Endothelial cell of umbilical vein (primary cell): ENCODE measurements around the gene SLC12A7. TPM values are rescaled to one million over a fixed set of nuclear protein-coding genes. Genes with fewer than 3 reads are reported as not detected.

Experiments used
- BruUV-seq: library from RNA; stranded (reverse); fragments of 400-500 nt; replicated peaks from 2 replicates; lab custom pipeline; 2021; lab: Mats Ljungman, UMichigan
- CTCF ChIA-PET: fragments of 300-600, 350-600 bp; sonication (Branson Sonifier 250); formaldehyde crosslinking; loops from one replicate; lab custom pipeline; 2021; ENCODE audit warnings: antibody characterized with exemption, inconsistent platforms; lab: Charles Lee
- POLR2A ChIA-PET: fragments of 300-600, 350-600 bp; sonication (Branson Sonifier 250); formaldehyde crosslinking; loops from one replicate; lab custom pipeline; 2021; ENCODE audit warnings: antibody characterized with exemption, inconsistent platforms; lab: Charles Lee
- DNase-seq: peaks from one replicate; pipeline ENCODE4 v3.0.0-alpha.2; 2011; ENCODE audit warnings: low read depth, low spot score
- FAIRE-seq: peaks from 2 replicates; lab custom pipeline; 2011; peaks lifted over from hg19 to GRCh38; lab: Jason Lieb, UNC
- H2AFZ ChIP-seq: 2 replicates; pipeline ENCODE4 v1.6.0; 2012; ENCODE audit warnings: low read depth, low read length, control low read depth, inconsistent platforms
- H3K27ac ChIP-seq: 2 replicates; pipeline ENCODE4 v1.5.1; 2011; ENCODE audit warnings: low read depth, mild to moderate bottlenecking, control low read depth, low read length, moderate library complexity; ENCODE audit not compliant: insufficient read depth
- H3K27me3 ChIP-seq, 2 experiments: 2 replicates each; pipeline versions ENCODE4 v1.6.0 to v1.6.1; 2011; ENCODE audit warnings: low read length in 2 of 2, mixed read lengths in 1 of 2; ENCODE audit not compliant: control insufficient read depth in 2 of 2, insufficient read depth in 2 of 2
- H3K36me3 ChIP-seq, 2 experiments: 2 replicates in 1 of 2; 3 replicates in 1 of 2; pipeline ENCODE4 v1.5.1; 2011; ENCODE audit warnings: low read length in 2 of 2, mild to moderate bottlenecking in 1 of 2, moderate library complexity in 1 of 2; ENCODE audit not compliant: control insufficient read depth in 2 of 2, insufficient read depth in 2 of 2; ENCODE audit errors: extremely low read depth in 1 of 2
- H3K4me1 ChIP-seq: 3 replicates; pipeline ENCODE4 v1.5.1; 2011; ENCODE audit warnings: mild to moderate bottlenecking, low read length; ENCODE audit not compliant: control insufficient read depth, insufficient read depth; ENCODE audit errors: extremely low read depth
- H3K4me2 ChIP-seq: 2 replicates; pipeline ENCODE4 v1.6.1; 2011; ENCODE audit warnings: low read length, control low read depth, mixed read lengths; ENCODE audit not compliant: insufficient read depth
- H3K4me3 ChIP-seq, 3 experiments: fragments of 200-600 bp in 1 of 3; sonication (generic), shearing (Covaris generic) in 1 of 3; replicated peaks in 1 of 3; 2 replicates each; pipeline ENCODE4 v1.5.1; 2011 to 2016; ENCODE audit warnings: control low read depth in 3 of 3, low read length in 3 of 3, mild to moderate bottlenecking in 2 of 3, inconsistent platforms in 1 of 3, low read depth in 1 of 3, moderate library complexity in 1 of 3; ENCODE audit not compliant: insufficient read depth in 1 of 3
- H3K79me2 ChIP-seq: 2 replicates; pipeline ENCODE4 v1.6.0; 2012; ENCODE audit warnings: low read length, inconsistent platforms; ENCODE audit not compliant: control insufficient read depth, insufficient read depth
- H3K9ac ChIP-seq: replicated peaks from 2 replicates; pipeline ENCODE3; 2011; ENCODE audit warnings: low read length, control low read depth; ENCODE audit not compliant: insufficient read depth; ENCODE audit errors: extremely low read depth
- H3K9me1 ChIP-seq: replicated peaks from 3 replicates; pipeline ENCODE4 v1.6.0; 2011; ENCODE audit warnings: mild to moderate bottlenecking, low read length; ENCODE audit not compliant: control insufficient read depth, insufficient read depth; ENCODE audit errors: extremely low read depth
- H3K9me3 ChIP-seq: replicated peaks from 2 replicates; pipeline ENCODE4 v1.5.1; 2012; ENCODE audit warnings: low read length, inconsistent platforms; ENCODE audit not compliant: control insufficient read depth, insufficient read depth
- H4K20me1 ChIP-seq: replicated peaks from 2 replicates; pipeline ENCODE3; 2011; ENCODE audit warnings: mild to moderate bottlenecking, low read length; ENCODE audit not compliant: control insufficient read depth, insufficient read depth; ENCODE audit errors: extremely low read depth
- EZH2 ChIP-seq: IDR thresholded peaks from 2 replicates; pipeline ENCODE4 v1.6.1; 2012; ENCODE audit warnings: borderline replicate concordance, low read depth, mild to moderate bottlenecking, moderate library complexity, low read length, inconsistent platforms; ENCODE audit not compliant: severe bottlenecking
- JUN ChIP-seq: IDR thresholded peaks from 2 replicates; pipeline ENCODE4 v1.6.1; 2011; ENCODE audit warnings: borderline replicate concordance, low read depth; ENCODE audit not compliant: insufficient read length, insufficient read depth
- MAX ChIP-seq: IDR thresholded peaks from 2 replicates; pipeline ENCODE4 v1.6.1; 2011; ENCODE audit not compliant: insufficient read depth, insufficient read length
- MYC ChIP-seq: IDR thresholded peaks from one replicate; pipeline ENCODE4 v1.6.1; 2011; ENCODE audit warnings: mild to moderate bottlenecking, low read depth, low read length
- POLR2A ChIP-seq: IDR thresholded peaks from 2 replicates; pipeline ENCODE4 v1.6.1; 2012; ENCODE audit warnings: low read depth, mild to moderate bottlenecking, control low read depth, low read length
- POLR2AphosphoS5 ChIP-seq: IDR thresholded peaks from 2 replicates; pipeline ENCODE4 v1.6.1; 2012; ENCODE audit warnings: low read depth, mild to moderate bottlenecking, control low read depth, low read length, moderate library complexity; ENCODE audit not compliant: insufficient read depth
- dilution Hi-C: fragments of 300-500 bp; cut with MboI; formaldehyde crosslinking; loops from one replicate; pipeline ENCODE4 v1.15.0; 2019; ENCODE audit warnings: low sequenced_read_pairs; ENCODE audit not compliant: extremely low pct_ligation_motif_present
- intact Hi-C: fragments of 100-400 bp; cut with micrococcal nuclease; formaldehyde crosslinking; loops from one replicate; pipeline ENCODE4 v1.10.0; 2022
- polyA plus RNA-seq, 4 experiments: library from polyadenylated mRNA; depleted of rRNA in 3 of 4; stranded (reverse) in 3 of 4; unstranded in 1 of 4; fragments of >200 nt; gene quantifications; 2 replicates each; pipeline versions ENCODE4 v1.2.1 to v1.2.3, GENCODE V29; 2011 to 2012; ENCODE audit warnings: missing spikeins in 1 of 4
- total RNA-seq: library from RNA; stranded (reverse); gene quantifications from 2 replicates; pipeline ENCODE4 v1.2.3, GENCODE V29; 2021

Gene SLC12A7
- total and polyA plus RNA-seq, 2 donors (not counting 3 experiments of a cell fraction or from before 2014, with no cell fraction given) = 16.4 to 38.8 TPM

DNA sequence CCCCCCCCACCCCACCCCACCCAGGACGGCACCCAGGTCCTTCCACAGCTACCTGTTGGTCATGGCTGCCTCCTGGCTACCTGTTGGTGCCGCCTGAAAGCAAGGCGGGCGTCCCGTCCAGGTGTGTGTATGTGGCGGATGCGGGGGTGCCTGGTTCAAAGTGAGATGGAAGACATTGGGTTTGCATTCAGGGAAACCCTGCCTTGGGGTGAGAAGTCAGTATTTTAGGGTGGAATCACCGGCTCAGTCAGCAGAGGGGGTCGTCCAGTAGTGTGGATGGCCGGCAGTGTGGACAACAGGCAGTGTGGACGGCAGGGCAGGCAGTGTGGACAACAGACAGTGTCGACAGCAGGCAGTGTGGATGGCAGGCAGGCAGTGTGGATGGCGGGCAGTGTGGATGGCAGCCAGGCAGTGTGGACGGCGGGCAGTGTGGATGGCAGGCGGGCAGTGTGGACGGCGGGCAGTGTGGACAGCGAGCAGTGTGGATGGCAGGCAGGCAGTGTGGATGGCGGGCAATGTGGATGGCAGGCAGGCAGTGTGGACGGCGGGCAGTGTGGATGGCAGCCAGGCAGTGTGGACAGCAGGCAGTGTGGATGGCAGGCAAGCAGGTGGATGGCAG is 75.2 kb downstream of the SLC12A7 start:
- ChIA-PET CTCF (no interaction called here), POLR2A (no interaction called here)
- Histone ChIP-seq H3K27ac (no peak overlapping the region), H3K36me3 (no peaks in the 10 kb centered on the region), H3K9ac (no peak overlapping the region), H3K4me2 (no peak overlapping the region), H3K9me3 (no peaks in the 10 kb centered on the region), H4K20me1 (no peaks in the 10 kb centered on the region), H3K4me3 (no peak overlapping the region), H3K4me1 (no peaks in the 10 kb centered on the region), H2AFZ (no peak overlapping the region), H3K9me1 (no peaks in the 10 kb centered on the region), H3K27me3 (no peaks in the 10 kb centered on the region), H3K79me2 (no peaks in the 10 kb centered on the region)
- no peak for TF ChIP-seq JUN
- no peak for TF ChIP-seq MYC
- no peak for TF ChIP-seq POLR2AphosphoS5
- no peak for TF ChIP-seq POLR2A
- TF ChIP-seq MAX = no peak
- TF ChIP-seq EZH2 = no peak
- FAIRE-seq = no peak
- intact Hi-C loops = no loop called here
- dilution Hi-C loops = no loop called here
- no peak for DNase-seq
- no TSS peak for BruUV-seq
